BE2C (cell line): ENCODE measurements around the gene RNF34.

Experiments used
- DNase-seq: peaks from one replicate; pipeline ENCODE4 v3.0.0-alpha.2; 2020
- H3K27me3 ChIP-seq: fragments of 250-450 bp; sonication (Bioruptor Pico); 2 replicates; pipeline ENCODE4 v1.5.1; 2020; ENCODE audit warnings: mild to moderate bottlenecking
- H3K36me3 ChIP-seq: fragments of 250-450 bp; sonication (Bioruptor Pico); 2 replicates; pipeline ENCODE4 v1.5.1; 2020; ENCODE audit warnings: mild to moderate bottlenecking
- H3K4me1 ChIP-seq: fragments of 250-450 bp; sonication (Bioruptor Pico); 2 replicates; pipeline ENCODE4 v1.5.1; 2020
- H3K4me3 ChIP-seq: 2 replicates; pipeline ENCODE4 v1.5.1; 2011; ENCODE audit warnings: low read depth, low read length
- H3K9me3 ChIP-seq: fragments of 250-450 bp; sonication (Bioruptor Pico); 2 replicates; pipeline ENCODE4 v1.5.1; 2020
- CTCF ChIP-seq: IDR thresholded peaks from 2 replicates; pipeline ENCODE4 v1.5.1; 2012; ENCODE audit warnings: mild to moderate bottlenecking, low read depth, low read length

Gene RNF34

GRCh38 chr12:121420109-121420508, 20.2 kb downstream of the RNF34 start:
- no peak for DNase-seq
- Histone ChIP-seq H3K4me3 (no peak overlapping the region), H3K27me3 (no peaks in the 10 kb centered on the region), H3K4me1 (no peaks in the 10 kb centered on the region), H3K9me3 (no peaks in the 10 kb centered on the region), H3K36me3 (peaks cover 92% of the 10 kb centered on the region)
- TF ChIP-seq CTCF, result no peak

- no peak overlapping the region for H3K4me3 ChIP-seq
- no peaks in the 10 kb centered on the region for H3K9me3 ChIP-seq
- H3K36me3 ChIP-seq, result peaks cover 85% of the 10 kb centered on the region
- TF ChIP-seq CTCF, result no peak
- H3K4me1 ChIP-seq, result no peaks in the 10 kb centered on the region
- no peaks in the 10 kb centered on the region for H3K27me3 ChIP-seq
- no peak for DNase-seq
Measured at GRCh38 chr12:121423253-121423652, 23.3 kb downstream of the RNF34 start.

- Histone ChIP-seq H3K4me1 (no peaks in the 10 kb centered on the region), H3K27me3 (no peaks in the 10 kb centered on the region), H3K36me3 (peaks cover 85% of the 10 kb centered on the region), H3K4me3 (no peak overlapping the region), H3K9me3 (no peaks in the 10 kb centered on the region)
- TF ChIP-seq CTCF, result no peak
- DNase-seq, result no peak
Measured at GRCh38 chr12:121423682-121424623, 24.0 kb downstream of the RNF34 start.

GRCh38 chr12:121424624-121424975, 24.7 kb downstream of the RNF34 start:
- peaks cover 85% of the 10 kb centered on the region for H3K36me3 ChIP-seq
- no peaks in the 10 kb centered on the region for H3K9me3 ChIP-seq
- H3K4me3 ChIP-seq, result no peak overlapping the region
- H3K27me3 ChIP-seq, result no peaks in the 10 kb centered on the region
- TF ChIP-seq CTCF, result no peak
- DNase-seq, result no peak
- H3K4me1 ChIP-seq, result no peaks in the 10 kb centered on the region

GRCh38 chr12:121427556-121428050, 27.7 kb downstream of the RNF34 start:
- TF ChIP-seq CTCF, result no peak
- Histone ChIP-seq H3K4me3 (no peak overlapping the region), H3K36me3 (peaks cover 81% of the 10 kb centered on the region), H3K9me3 (no peaks in the 10 kb centered on the region), H3K27me3 (no peaks in the 10 kb centered on the region), H3K4me1 (no peaks in the 10 kb centered on the region)
- no peak for DNase-seq

GRCh38 chr12:121428883-121429282, 29.0 kb downstream of the RNF34 start:
- TF ChIP-seq CTCF, result no peak
- no peaks in the 10 kb centered on the region for H3K27me3 ChIP-seq
- no peak overlapping the region for H3K4me3 ChIP-seq
- no peaks in the 10 kb centered on the region for H3K9me3 ChIP-seq
- DNase-seq, result no peak
- no peaks in the 10 kb centered on the region for H3K4me1 ChIP-seq
- peaks cover 81% of the 10 kb centered on the region for H3K36me3 ChIP-seq
